Tibial nerve (tissue), 4 donors: ENCODE data around the gene ATOSB. TPM values are rescaled to one million over a fixed set of nuclear protein-coding genes. Genes with fewer than 3 reads are reported as not detected.

Source experiments
- DNase-seq, 2 donors: peaks; one replicate each; pipeline ENCODE4 v3.0.0-alpha.2; 2019; ENCODE audit warnings: low spot score in 2 of 2
- H3K27ac ChIP-seq, 4 donors: fragments of 200-600 bp; sonication (generic) in 3 of 4; one replicate each; pipeline ENCODE4 v1.5.1; 2017 to 2019; ENCODE audit warnings: mild to moderate bottlenecking in 1 of 4
- H3K27me3 ChIP-seq, 2 donors: fragments of 200-600 bp; sonication (generic) in 1 of 2; one replicate each; pipeline versions ENCODE4 v1.5.1 to v1.6.0; 2017 to 2019
- H3K36me3 ChIP-seq, 3 donors: fragments of 200-600 bp; sonication (generic); one replicate each; pipeline ENCODE4 v1.5.1; 2018 to 2019
- H3K4me1 ChIP-seq, 4 donors: fragments of 200-600 bp; sonication (generic) in 3 of 4; one replicate each; pipeline ENCODE4 v1.5.1; 2017 to 2019
- H3K4me3 ChIP-seq, 4 donors: fragments of 200-600 bp; sonication (generic) in 3 of 4; one replicate each; pipeline ENCODE4 v1.5.1; 2017 to 2019; ENCODE audit warnings: mild to moderate bottlenecking in 1 of 4, moderate library complexity in 1 of 4
- H3K9me3 ChIP-seq, 4 donors: fragments of 200-600 bp; sonication (generic) in 3 of 4; one replicate each; pipeline ENCODE4 v1.5.1; 2017 to 2019
- CTCF ChIP-seq, 5 experiments: fragments of 200-600 bp in 3 of 5; fragments of 450-650 bp in 2 of 5; sonication (generic) in 3 of 5; IDR thresholded peaks; one replicate each; pipeline ENCODE4 v1.5.1; 2016 to 2019; ENCODE audit warnings: antibody characterized with exemption in 5 of 5, mild to moderate bottlenecking in 3 of 5, moderate library complexity in 2 of 5
- EP300 ChIP-seq, 2 donors: sonication (generic); formaldehyde crosslinking; IDR thresholded peaks; one replicate each; pipeline ENCODE4 v1.6.1; 2017; ENCODE audit warnings: antibody characterized with exemption in 2 of 2, mild to moderate bottlenecking in 1 of 2
- POLR2A ChIP-seq, 2 donors: fragments of 450-650 bp; IDR thresholded peaks; one replicate each; pipeline ENCODE4 v1.6.1; 2017; ENCODE audit warnings: antibody characterized with exemption in 2 of 2, mild to moderate bottlenecking in 2 of 2, moderate library complexity in 2 of 2
- WGBS, 2 donors: methylation state at CpG; one replicate each; pipeline ENCODE4 v1.1.5; 2018; 5-methylcytosine and 5-hydroxymethylcytosine counted together
- total RNA-seq, 4 donors: library from RNA; depleted of rRNA; stranded (reverse); fragments of >200 nt; gene quantifications; one replicate each; pipeline ENCODE4 v1.1.0, GENCODE V29; 2016

ATOSB gene
- total RNA-seq, 4 donors from 2014 or later: 13.3 to 19.5 (median 14.7) TPM

GRCh38 chr9:35107297-35108290, 8.1 kb downstream of the ATOSB start:
- 81 to 82% methylated on average over 14 to 16 of the region's 18 CpGs for WGBS, 2 donors
- Histone ChIP-seq H3K27me3 (no peaks in the 10 kb centered on the region), H3K27ac (peak overlapping the region in 1 of 4 donors; percentile 2), H3K36me3 (peaks cover 0 to 50% (median 16%) of the 10 kb centered on the region in 3 donors), H3K4me1 (peaks cover 0 to 45% (median 26%) of the 10 kb centered on the region in 4 donors), H3K4me3 (no peak overlapping the region), H3K9me3 (no peaks in the 10 kb centered on the region)
- TF ChIP-seq CTCF (IDR thresholded peaks at IDR 0.05) (no peak), POLR2A (IDR thresholded peaks at IDR 0.05) (no peak), EP300 (IDR thresholded peaks at IDR 0.05) (no peak)
- no peak for DNase-seq

GRCh38 chr9:35106343-35106730, 9.3 kb downstream of the ATOSB start:
- H3K4me1 ChIP-seq: peaks cover 0 to 47% (median 28%) of the 10 kb centered on the region in 4 donors
- H3K4me3 ChIP-seq: no peak overlapping the region
- no peaks in the 10 kb centered on the region for H3K9me3 ChIP-seq
- H3K27me3 ChIP-seq: no peaks in the 10 kb centered on the region
- no peak for TF ChIP-seq EP300 (IDR thresholded peaks at IDR 0.05)
- no peak for TF ChIP-seq CTCF (IDR thresholded peaks at IDR 0.05)
- no peak for TF ChIP-seq POLR2A (IDR thresholded peaks at IDR 0.05)
- WGBS, 2 donors: 89 to 93% methylated on average over 7 of the region's 7 CpGs
- H3K36me3 ChIP-seq: peaks cover 0 to 55% (median 16%) of the 10 kb centered on the region in 3 donors
- no peak for DNase-seq
- H3K27ac ChIP-seq: no peak overlapping the region

GRCh38 chr9:35105571-35106342, 9.9 kb downstream of the ATOSB start:
- H3K36me3 ChIP-seq: peaks cover 0 to 61% (median 16%) of the 10 kb centered on the region in 3 donors
- no peak overlapping the region for H3K4me3 ChIP-seq
- peaks cover 0 to 48% (median 24%) of the 10 kb centered on the region in 4 donors for H3K4me1 ChIP-seq
- H3K27ac ChIP-seq: no peak overlapping the region
- TF ChIP-seq EP300 (IDR thresholded peaks at IDR 0.05) (no peak), POLR2A (IDR thresholded peaks at IDR 0.05) (no peak), CTCF (IDR thresholded peaks at IDR 0.05) (no peak)
- 85 to 89% methylated on average over 12 to 13 of the region's 13 CpGs for WGBS, 2 donors
- no peaks in the 10 kb centered on the region for H3K27me3 ChIP-seq
- DNase-seq: no peak
- H3K9me3 ChIP-seq: no peaks in the 10 kb centered on the region

GRCh38 chr9:35105126-35105525, 10.5 kb downstream of the ATOSB start:
- WGBS, 2 donors: 90 to 93% methylated on average over 12 of the region's 12 CpGs
- H3K27me3 ChIP-seq: no peaks in the 10 kb centered on the region
- H3K27ac ChIP-seq: no peak overlapping the region
- H3K9me3 ChIP-seq: no peaks in the 10 kb centered on the region
- H3K4me1 ChIP-seq: peaks cover 0 to 42% (median 18%) of the 10 kb centered on the region in 4 donors
- H3K36me3 ChIP-seq: peaks cover 0 to 67% (median 16%) of the 10 kb centered on the region in 3 donors
- no peak for DNase-seq
- TF ChIP-seq CTCF (IDR thresholded peaks at IDR 0.05) (no peak), POLR2A (IDR thresholded peaks at IDR 0.05) (no peak), EP300 (IDR thresholded peaks at IDR 0.05) (no peak)
- H3K4me3 ChIP-seq: no peak overlapping the region
